Inflammatory macrophage treated with lipopolysaccharide for 4 hours (primary cell): ENCODE measurements around the gene MSL1.
A peak's percentile ranks its signal among the peaks of the same experiment; 100 is the strongest.
"Not testable (repeated sequence)": the region's sequence is repeated elsewhere in the genome, so short reads cannot be mapped to it uniquely, and the experiment has no call there.

Source experiments
- DNase-seq: peaks from one replicate; pipeline ENCODE4 v3.0.0-alpha.2; 2020

Gene MSL1

DNA sequence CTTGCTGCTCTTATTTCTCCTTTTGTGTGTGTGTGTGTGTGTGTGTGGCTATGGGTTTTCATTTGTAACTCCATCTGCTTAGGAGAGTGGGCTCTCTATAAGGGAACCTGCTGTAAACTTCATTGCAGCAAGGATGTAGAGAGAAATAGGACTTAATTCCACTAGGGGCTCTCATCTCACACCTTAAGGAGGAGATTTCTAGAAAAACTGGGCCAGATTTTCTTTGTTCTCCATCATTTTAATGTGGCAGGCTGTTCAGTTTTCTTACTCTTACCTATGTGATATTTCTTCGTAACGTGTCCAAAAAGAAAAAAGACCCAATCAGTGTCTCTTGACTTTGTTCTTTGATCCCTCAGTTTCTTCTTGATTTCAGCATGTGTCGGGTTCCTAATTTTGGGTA is 14.0 kb downstream of the MSL1 start:
- no peak for DNase-seq

- DNase-seq = no peak
Measured at GRCh38 chr17:40139566-40140058, 17.8 kb downstream of the MSL1 start.

GRCh38 chr17:40143166-40143565 is 21.4 kb downstream of the MSL1 start:
- DNase-seq = not testable (repeated sequence)

DNA sequence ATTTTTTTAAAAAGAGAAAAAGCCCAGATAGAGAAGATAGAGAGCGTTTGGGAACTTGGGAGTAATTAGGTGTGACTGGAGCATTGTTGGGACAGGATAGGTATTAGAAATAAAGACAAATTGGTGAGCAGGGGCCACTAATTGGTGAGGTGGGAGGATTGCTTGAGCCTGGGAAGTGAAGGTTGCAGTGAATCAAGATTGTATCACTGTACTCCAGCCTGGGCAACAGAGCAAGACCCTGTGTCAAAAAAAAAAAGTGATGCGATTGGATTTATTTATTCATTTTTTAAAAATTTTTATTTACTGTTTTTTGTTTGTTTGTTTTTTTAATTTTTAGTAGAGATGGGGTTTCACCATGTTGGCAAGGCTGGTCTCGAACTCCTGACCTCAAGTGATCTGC is 23.7 kb downstream of the MSL1 start:
- no peak for DNase-seq

DNA sequence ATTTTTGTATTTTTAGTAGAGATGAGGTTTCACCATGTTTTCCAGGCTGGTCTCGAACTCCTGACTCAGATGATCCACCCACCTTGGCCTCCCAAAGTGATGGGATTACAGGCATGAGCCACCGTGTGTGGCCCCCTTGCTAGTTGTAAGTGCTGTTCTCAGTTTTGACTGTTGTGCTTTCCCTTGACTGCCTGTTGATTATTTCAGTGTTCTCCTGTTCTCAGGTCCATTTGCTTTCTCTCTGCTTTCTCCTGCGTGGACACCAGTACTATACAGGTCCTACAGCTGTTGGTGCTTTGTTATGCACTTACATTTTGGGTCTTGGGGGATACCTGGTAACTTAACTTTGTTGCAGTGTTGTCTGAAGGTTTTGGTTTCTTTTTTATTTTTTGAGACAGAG is 26.8 kb downstream of the MSL1 start:
- no peak for DNase-seq

GRCh38 chr17:40150276-40150675 is 28.5 kb downstream of the MSL1 start:
- no peak for DNase-seq

DNA sequence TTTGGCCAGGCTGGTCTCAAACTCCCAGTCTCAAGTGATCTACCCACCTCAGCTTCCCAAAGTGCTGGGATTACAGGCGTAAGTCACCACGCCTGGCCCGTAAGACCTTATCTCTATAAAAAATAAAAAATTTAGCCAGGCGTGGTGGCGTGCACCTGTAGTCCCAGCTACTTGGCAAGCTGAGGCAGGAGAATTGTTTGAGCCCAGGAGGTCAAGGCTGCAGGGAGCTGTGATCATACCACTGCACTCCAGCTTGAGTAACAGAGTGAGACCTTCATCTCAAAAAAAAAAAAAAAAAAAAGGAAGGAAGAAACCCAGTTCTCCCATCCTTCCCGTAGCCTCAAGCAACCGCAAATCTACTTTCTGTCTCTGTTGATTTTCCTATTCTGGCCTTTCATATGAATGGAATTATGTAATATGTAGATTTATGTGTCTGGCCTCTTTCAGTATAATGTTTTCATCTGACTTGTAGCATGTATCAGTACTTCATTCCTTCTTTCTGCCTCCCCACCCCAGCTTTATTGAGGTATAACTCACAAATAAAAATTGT is 29.7 kb downstream of the MSL1 start:
- peak; percentile 64 for DNase-seq

DNA sequence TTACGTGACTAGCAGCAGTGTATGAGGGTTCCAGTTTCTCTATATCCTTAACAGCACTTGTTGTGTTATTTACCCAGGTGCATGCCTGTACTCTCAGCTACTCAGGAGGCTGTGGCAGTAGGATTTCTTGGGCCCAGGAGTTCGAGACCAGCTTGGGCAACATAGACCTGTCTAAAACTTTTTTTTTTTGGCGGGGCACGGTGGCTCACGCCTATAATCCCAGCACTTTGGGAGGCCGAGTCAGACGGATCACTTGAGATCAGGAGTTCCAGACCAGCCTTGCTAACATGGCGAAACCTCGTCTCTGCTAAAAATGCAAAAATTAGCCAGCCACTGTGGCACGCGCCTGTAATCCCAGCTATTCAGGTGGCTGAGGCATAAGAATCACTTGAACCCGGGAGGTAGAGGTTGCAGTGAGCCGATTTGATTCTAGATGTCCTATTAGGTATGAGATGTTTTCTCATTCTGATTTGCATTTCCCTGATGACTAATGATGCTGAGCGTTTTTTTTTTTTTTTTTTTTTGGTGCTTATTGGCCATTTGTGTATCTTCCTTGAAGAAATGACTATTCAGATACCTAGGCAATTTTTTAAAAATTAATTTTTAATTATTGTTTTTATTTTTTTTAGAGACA is 31.9 kb downstream of the MSL1 start:
- DNase-seq = no peak

GRCh38 chr17:40157973-40158372 is 36.2 kb downstream of the MSL1 start:
- DNase-seq = peak; percentile 24

- peak; percentile 64 for DNase-seq
Measured at GRCh38 chr17:40158438-40159013, 36.8 kb downstream of the MSL1 start.

- no peak for DNase-seq
Measured at GRCh38 chr17:40159456-40159855, 37.7 kb downstream of the MSL1 start.

GRCh38 chr17:40167685-40168261 is 46.0 kb downstream of the MSL1 start:
- DNase-seq = no peak

GRCh38 chr17:40168262-40168832 is 46.6 kb downstream of the MSL1 start:
- DNase-seq = peak; percentile 59

DNA sequence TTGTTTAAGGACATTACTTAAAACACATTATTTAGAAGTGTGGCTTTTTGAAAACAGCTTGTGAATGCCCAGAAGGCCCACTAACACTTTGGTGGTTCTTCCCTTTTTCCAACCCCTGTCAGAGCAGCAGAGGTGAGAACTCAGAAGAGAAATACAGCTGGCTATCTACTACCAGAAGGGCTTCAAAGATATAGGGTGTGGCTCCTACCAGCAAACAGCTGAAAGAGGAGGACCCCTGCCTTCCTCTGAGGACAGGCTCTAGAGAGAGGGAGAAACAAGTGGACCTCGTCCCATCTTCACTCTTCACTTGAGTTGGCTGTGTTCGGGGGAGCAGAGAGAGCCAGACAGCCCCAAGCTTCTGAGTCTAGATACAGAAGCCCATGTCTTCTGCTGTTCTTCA is 48.6 kb downstream of the MSL1 start:
- no peak for DNase-seq

DNA sequence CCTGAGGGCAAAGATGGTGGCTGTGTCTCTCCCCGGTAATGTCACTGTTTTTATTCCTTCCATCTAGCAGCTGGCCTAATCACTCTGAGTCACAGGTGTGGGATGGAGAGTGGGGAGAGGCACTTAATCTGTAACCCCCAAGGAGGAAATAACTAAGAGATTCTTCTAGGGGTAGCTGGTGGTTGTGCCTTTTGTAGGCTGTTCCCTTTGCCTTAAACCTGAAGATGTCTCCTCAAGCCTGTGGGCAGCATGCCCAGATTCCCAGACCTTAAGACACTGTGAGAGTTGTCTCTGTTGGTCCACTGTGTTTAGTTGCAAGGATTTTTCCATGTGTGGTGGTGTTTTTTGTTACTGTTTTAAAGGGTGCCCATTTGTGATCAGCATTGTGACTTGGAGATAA is 50.0 kb downstream of the MSL1 start:
- no peak for DNase-seq

- DNase-seq = no peak
Measured at GRCh38 chr17:40173091-40173777, 51.5 kb downstream of the MSL1 start.

- no peak for DNase-seq
Measured at GRCh38 chr17:40173778-40174135, 52.0 kb downstream of the MSL1 start.

- no peak for DNase-seq
Measured at GRCh38 chr17:40174514-40174913, 52.7 kb downstream of the MSL1 start.

DNA sequence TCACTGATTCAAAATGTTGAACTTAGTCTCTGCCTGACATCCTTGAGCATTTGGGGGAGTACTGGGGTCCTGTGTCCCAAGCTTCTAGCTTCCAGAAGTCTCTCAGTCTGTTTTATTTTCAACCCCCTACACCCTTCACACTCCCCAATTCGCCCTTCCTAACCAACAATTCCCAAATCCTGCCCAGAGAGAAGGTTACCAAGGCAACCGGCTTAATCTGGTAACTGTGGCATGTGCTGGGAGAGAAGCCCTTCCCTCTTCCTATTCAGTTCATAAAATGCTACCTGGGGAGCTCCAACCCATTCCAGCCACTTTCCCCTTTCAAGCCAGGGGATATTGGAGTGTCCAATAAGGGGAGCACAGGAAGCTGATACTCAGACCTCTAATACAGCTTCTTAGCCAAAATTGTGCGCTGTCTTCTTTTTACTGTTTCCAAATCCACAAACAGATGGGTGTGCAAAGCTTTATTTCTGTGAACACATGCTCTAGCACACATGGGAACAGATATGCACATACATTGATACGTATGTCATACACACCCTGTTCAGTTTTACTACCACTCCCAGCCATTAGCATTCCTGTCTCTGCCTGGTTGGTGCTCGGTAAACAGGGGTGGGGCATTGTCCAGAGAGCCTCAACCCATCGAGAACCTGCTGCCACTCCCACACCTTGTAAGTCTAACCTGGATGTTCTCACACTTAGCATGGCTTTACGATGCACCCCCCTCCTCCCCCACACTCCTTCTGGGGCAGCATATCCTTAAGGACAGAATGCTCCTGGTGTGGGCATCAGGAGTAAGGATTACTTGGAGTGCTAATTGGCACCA is 54.4 kb downstream of the MSL1 start:
- DNase-seq = no peak

- DNase-seq = no peak
Measured at GRCh38 chr17:40176754-40177110, 55.0 kb downstream of the MSL1 start.

GRCh38 chr17:40177275-40177874 is 55.6 kb downstream of the MSL1 start, which contains the start of gene RAPGEFL1:
RAPGEFL1 (plus strand) TSS chr17:40177470; CDS start chr17:40177862, 392 bp downstream.
- DNase-seq = peak; percentile 83

GRCh38 chr17:40178021-40178601 is 56.3 kb downstream of the MSL1 start:
- no peak for DNase-seq
